Smooth muscle cell of the umbilical artery (primary cell): ENCODE data around the gene NPY. TPM values are rescaled to one million over a fixed set of nuclear protein-coding genes. Genes with fewer than 3 reads are reported as not detected.

Experiments
- total RNA-seq: library from RNA; depleted of rRNA; stranded (reverse); fragments of >200 nt; gene quantifications from 2 replicates; pipeline ENCODE4 v1.2.3, GENCODE V29; 2014

The NPY gene
- total RNA-seq: not detected in 2 replicates

DNA sequence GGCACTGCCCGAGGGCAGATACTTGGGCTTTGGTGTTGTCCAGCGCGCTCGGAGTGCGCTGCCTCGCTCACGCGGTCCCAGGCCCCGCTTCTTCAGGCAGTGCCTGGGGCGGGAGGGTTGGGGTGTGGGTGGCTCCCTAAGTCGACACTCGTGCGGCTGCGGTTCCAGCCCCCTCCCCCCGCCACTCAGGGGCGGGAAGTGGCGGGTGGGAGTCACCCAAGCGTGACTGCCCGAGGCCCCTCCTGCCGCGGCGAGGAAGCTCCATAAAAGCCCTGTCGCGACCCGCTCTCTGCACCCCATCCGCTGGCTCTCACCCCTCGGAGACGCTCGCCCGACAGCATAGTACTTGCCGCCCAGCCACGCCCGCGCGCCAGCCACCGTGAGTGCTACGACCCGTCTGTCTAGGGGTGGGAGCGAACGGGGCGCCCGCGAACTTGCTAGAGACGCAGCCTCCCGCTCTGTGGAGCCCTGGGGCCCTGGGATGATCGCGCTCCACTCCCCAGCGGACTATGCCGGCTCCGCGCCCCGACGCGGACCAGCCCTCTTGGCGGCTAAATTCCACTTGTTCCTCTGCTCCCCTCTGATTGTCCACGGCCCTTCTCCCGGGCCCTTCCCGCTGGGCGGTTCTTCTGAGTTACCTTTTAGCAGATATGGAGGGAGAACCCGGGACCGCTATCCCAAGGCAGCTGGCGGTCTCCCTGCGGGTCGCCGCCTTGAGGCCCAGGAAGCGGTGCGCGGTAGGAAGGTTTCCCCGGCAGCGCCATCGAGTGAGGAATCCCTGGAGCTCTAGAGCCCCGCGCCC, at the start of gene NPY:
Gene NPY (plus strand): TSS at position 294 of the 802 bp plus-strand sequence. CDS start 1,051 bp downstream, outside the sequence.

